T-helper 1 cell (primary cell): ENCODE measurements around the gene SSX2IP.
"Not testable (repeated sequence)": the region's sequence is repeated elsewhere in the genome, so short reads cannot be mapped to it uniquely, and the experiment has no call there.

Experiments
- DNase-seq, 5 donors: peaks; one replicate each; pipeline ENCODE4 v3.0.0-alpha.2; 2012 to 2020

The SSX2IP gene

GRCh38 chr1:84675106-84675505, 15.2 kb downstream of the SSX2IP start:
- DNase-seq = no peak

- DNase-seq = no peak
These were observed 15.6 kb downstream of the SSX2IP start for GRCh38 chr1:84674705-84675104.

GRCh38 chr1:84674021-84674420, 16.2 kb downstream of the SSX2IP start:
- DNase-seq = no peak

- DNase-seq = no peak
These were observed 18.0 kb downstream of the SSX2IP start for GRCh38 chr1:84672080-84672854.

GRCh38 chr1:84669831-84670230, 20.4 kb downstream of the SSX2IP start:
- DNase-seq = no peak

- DNase-seq = no peak
These were observed 22.1 kb downstream of the SSX2IP start for GRCh38 chr1:84668185-84668584.

- no peak for DNase-seq
These were observed 24.5 kb downstream of the SSX2IP start for GRCh38 chr1:84665703-84666317.

GRCh38 chr1:84653130-84653677, 37.1 kb downstream of the SSX2IP start:
- DNase-seq = no peak

GRCh38 chr1:84644472-84644871, 45.8 kb downstream of the SSX2IP start:
- no peak for DNase-seq

- DNase-seq = no peak
These were observed 47.1 kb downstream of the SSX2IP start for GRCh38 chr1:84643183-84643582.

GRCh38 chr1:84642774-84643173, 47.5 kb downstream of the SSX2IP start:
- DNase-seq = no peak

- not testable (repeated sequence) for DNase-seq
These were observed 50.5 kb downstream of the SSX2IP start for GRCh38 chr1:84639731-84640130.

- DNase-seq = no peak
These were observed 54.8 kb downstream of the SSX2IP start for GRCh38 chr1:84635429-84635828.

GRCh38 chr1:84634536-84635205, 55.6 kb downstream of the SSX2IP start:
- no peak for DNase-seq

- DNase-seq = peak in 1 of 5 donors; percentile 7
These were observed 57.4 kb downstream of the SSX2IP start for GRCh38 chr1:84632673-84633434.

GRCh38 chr1:84632137-84632536, 58.1 kb downstream of the SSX2IP start:
- DNase-seq = no peak

GRCh38 chr1:84624876-84625275, 65.4 kb downstream of the SSX2IP start:
- DNase-seq = no peak

GRCh38 chr1:84621553-84621952, 68.7 kb downstream of the SSX2IP start:
- no peak for DNase-seq

GRCh38 chr1:84620720-84621313, 69.4 kb downstream of the SSX2IP start:
- DNase-seq = peak; percentile 50 to 83 (median 63)

- peak in 1 of 5 donors; percentile 5 for DNase-seq
These were observed 70.7 kb downstream of the SSX2IP start for GRCh38 chr1:84619383-84620102.

GRCh38 chr1:84617349-84617748, 72.9 kb downstream of the SSX2IP start:
- DNase-seq = no peak

- no peak for DNase-seq
These were observed 74.5 kb downstream of the SSX2IP start for GRCh38 chr1:84615790-84616189.
